ENCODE data around the gene ZNF598.

- TF ChIP-seq CTCF (IDR thresholded peaks at IDR 0.05; ENCODE audit: insufficient read depth, low read depth, low read length) (no peak), EZH2 (IDR thresholded peaks at IDR 0.05; ENCODE audit: insufficient read depth, low read length) (no peak)
These were observed 48.8 kb upstream of the ZNF598 start for GRCh38 chr16:2058420-2058819.

All from astrocyte (in vitro differentiated cells and primary cell).